ENCODE results near the gene ALKBH4.

The ALKBH4 gene

GRCh38 chr7:102417105-102417504 is 47.6 kb downstream of the ALKBH4 start:
- no peak for TF ChIP-seq CTCF (conservative IDR thresholded peaks at IDR 0.05; ENCODE audit: control insufficient read depth, insufficient read depth, low read depth, low read length)
- no peak overlapping the region for H3K4me3 ChIP-seq (ENCODE audit: control insufficient read depth, low read depth, low read length)
- DNase-seq (ENCODE audit: low read depth), result no peak

GRCh38 chr7:102416406-102416805 is 48.3 kb downstream of the ALKBH4 start:
- DNase-seq (ENCODE audit: low read depth), result no peak
- TF ChIP-seq CTCF (conservative IDR thresholded peaks at IDR 0.05; ENCODE audit: control insufficient read depth, insufficient read depth, low read depth, low read length), result no peak
- no peak overlapping the region for H3K4me3 ChIP-seq (ENCODE audit: control insufficient read depth, low read depth, low read length)

DNA sequence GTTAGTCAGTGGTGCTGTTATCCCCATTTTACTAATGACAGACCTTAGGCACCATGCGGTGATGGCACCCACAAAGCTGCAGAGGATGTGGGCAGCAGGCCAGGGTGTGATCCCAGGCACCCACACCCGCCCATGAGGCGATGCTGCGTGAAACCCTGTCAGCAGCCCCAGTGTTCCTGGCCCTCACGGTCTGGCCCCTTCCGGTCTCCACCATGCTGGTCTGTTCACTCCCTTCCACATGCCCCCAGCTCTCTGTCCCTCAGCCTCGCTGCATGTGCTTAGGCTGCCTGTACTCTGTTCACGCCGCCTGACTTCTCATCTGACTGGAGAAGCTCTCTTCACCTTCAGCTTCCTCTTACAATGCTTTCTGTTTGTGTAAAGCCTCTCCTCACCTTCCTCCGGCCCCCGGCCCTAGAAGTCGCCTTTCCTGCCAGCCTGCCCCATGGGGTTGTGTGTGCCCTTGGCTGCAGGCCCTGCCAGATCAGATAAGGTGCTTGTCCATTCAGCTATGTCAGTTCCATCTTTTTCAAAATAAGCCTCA is 48.9 kb downstream of the ALKBH4 start:
- H3K4me3 ChIP-seq (ENCODE audit: control insufficient read depth, low read depth, low read length), result no peak overlapping the region
- DNase-seq (ENCODE audit: low read depth), result no peak

DNA sequence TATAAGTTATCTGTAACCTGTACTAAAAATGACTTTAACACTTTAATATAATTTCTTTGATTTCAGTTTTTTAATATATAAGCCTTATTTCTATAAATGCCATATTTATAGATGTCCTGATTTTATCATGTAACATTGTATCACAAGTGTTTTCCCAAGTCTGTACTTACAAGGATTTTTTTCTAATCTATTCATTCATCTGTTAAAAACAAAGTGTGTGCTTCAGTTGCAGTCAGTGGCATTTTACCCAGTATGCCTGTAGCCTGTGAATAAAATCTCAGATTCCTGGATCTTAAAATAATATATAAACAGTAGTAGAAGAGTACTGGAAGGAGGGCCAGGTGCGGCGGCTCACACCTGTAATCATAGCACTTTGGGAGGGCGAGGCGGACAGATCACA is 51.1 kb downstream of the ALKBH4 start:
- no peak overlapping the region for H3K4me3 ChIP-seq (ENCODE audit: control insufficient read depth, low read depth, low read length)
- no peak for DNase-seq (ENCODE audit: low read depth)
- no peak for TF ChIP-seq CTCF (conservative IDR thresholded peaks at IDR 0.05; ENCODE audit: control insufficient read depth, insufficient read depth, low read depth, low read length)

More for the DNA sequence above, 48.9 kb downstream of the ALKBH4 start:
- no peak for TF ChIP-seq CTCF (conservative IDR thresholded peaks at IDR 0.05; ENCODE audit: control insufficient read depth, insufficient read depth, low read depth, low read length)

DNA sequence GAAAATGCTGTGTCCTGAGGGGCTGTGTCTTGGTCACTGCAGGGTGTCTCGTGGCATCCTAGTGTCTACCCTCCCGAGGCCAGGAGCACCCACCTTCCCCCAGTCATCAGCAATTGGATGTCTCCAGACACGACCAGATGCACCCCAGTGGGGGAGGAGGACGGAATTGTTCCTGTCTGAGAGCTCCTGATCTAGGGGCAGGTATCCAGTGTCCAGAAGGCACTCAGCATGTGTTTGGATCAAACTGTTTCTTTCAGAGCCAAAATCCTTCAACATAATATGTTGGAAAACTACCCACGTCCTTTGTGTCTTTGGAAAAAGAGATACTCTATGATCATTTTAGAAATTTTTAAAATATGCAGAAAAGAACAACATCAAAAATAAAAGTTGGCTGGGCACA is 51.6 kb downstream of the ALKBH4 start:
- no peak overlapping the region for H3K4me3 ChIP-seq (ENCODE audit: control insufficient read depth, low read depth, low read length)

GRCh38 chr7:102412548-102412947 is 52.1 kb downstream of the ALKBH4 start:
- peak; percentile 60 for DNase-seq (ENCODE audit: low read depth)
- no peak overlapping the region for H3K4me3 ChIP-seq (ENCODE audit: control insufficient read depth, low read depth, low read length)
- peak; percentile 50 for TF ChIP-seq CTCF (conservative IDR thresholded peaks at IDR 0.05; ENCODE audit: control insufficient read depth, insufficient read depth, low read depth, low read length)

More for the DNA sequence above, 51.6 kb downstream of the ALKBH4 start:
- no peak for DNase-seq (ENCODE audit: low read depth)
- no peak for TF ChIP-seq CTCF (conservative IDR thresholded peaks at IDR 0.05; ENCODE audit: control insufficient read depth, insufficient read depth, low read depth, low read length)

GRCh38 chr7:102410918-102411317 is 53.7 kb downstream of the ALKBH4 start:
- no peak for DNase-seq (ENCODE audit: low read depth)
- H3K4me3 ChIP-seq (ENCODE audit: control insufficient read depth, low read depth, low read length), result no peak overlapping the region

More at GRCh38 chr7:102410918-102411317, 53.7 kb downstream of the ALKBH4 start:
- TF ChIP-seq CTCF (conservative IDR thresholded peaks at IDR 0.05; ENCODE audit: control insufficient read depth, insufficient read depth, low read depth, low read length), result no peak
